KOPT-K1 (cell line): ENCODE measurements around the gene LRP1-AS.

Experiments used
- H3K27ac ChIP-seq: fragments of 200-600 bp; sonication (generic); 2 replicates; pipeline ENCODE4 v1.5.1; 2016; ENCODE audit warnings: antibody characterized with exemption, mild to moderate bottlenecking, low read depth, low read length; ENCODE audit not compliant: poor library complexity, severe bottlenecking
- H3K36me3 ChIP-seq: fragments of 200-600 bp; sonication (generic); 2 replicates; pipeline ENCODE4 v1.5.1; 2017; ENCODE audit warnings: antibody characterized with exemption, mild to moderate bottlenecking, low read length, moderate library complexity; ENCODE audit not compliant: insufficient read depth
- H3K9me3 ChIP-seq: fragments of 200-600 bp; sonication (generic); 2 replicates; pipeline ENCODE4 v1.5.1; 2017; ENCODE audit warnings: antibody characterized with exemption, low read length, mild to moderate bottlenecking; ENCODE audit not compliant: insufficient read depth, poor library complexity, severe bottlenecking

The LRP1-AS gene

DNA sequence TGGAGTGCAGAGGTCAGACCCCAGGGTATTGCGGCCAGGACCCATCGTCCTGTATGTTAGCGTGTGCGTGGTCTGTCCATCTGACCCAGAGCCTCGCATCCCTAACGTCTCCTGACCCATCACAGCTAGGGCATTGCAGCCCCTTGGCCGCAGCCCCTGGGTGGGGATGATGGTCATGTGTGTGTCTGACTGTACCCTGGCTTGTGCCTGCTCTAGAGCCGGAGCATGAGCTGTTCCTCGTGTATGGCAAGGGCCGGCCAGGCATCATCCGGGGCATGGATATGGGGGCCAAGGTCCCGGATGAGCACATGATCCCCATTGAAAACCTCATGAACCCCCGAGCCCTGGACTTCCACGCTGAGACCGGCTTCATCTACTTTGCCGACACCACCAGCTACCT lies 10.8 kb upstream of the LRP1-AS start:
- Histone ChIP-seq H3K27ac (no peak overlapping the region), H3K36me3 (no peaks in the 10 kb centered on the region), H3K9me3 (no peaks in the 10 kb centered on the region)

DNA sequence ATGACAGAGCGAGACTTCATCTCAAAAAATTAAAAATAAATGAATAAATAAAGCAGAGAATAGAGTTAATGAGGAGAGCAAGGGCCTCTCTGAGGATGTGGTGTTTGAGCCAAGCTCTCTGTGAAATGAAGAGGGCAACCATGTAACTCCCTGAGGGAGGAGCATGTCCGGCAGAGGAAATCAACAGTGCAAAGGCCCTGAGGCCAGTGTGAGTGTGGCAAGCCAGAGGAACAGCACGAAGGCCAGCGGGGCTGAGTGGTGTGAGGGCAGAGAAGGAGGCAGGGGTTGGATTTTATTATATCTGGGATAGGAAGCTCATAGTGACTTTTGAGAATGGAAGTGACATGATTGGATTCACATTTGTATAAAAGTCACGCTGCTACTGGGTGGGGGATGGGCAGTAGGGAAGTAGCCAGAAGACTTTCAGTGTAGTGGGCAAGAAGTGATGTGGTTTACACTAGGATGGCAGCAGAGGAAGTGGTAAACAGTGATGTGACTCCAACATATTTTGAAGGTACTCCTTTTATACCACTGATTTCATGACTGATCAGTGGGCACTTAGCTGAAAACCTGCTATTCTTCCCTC lies 10.3 kb upstream of the LRP1-AS start:
- Histone ChIP-seq H3K27ac (no peak overlapping the region), H3K9me3 (no peaks in the 10 kb centered on the region), H3K36me3 (no peaks in the 10 kb centered on the region)

DNA sequence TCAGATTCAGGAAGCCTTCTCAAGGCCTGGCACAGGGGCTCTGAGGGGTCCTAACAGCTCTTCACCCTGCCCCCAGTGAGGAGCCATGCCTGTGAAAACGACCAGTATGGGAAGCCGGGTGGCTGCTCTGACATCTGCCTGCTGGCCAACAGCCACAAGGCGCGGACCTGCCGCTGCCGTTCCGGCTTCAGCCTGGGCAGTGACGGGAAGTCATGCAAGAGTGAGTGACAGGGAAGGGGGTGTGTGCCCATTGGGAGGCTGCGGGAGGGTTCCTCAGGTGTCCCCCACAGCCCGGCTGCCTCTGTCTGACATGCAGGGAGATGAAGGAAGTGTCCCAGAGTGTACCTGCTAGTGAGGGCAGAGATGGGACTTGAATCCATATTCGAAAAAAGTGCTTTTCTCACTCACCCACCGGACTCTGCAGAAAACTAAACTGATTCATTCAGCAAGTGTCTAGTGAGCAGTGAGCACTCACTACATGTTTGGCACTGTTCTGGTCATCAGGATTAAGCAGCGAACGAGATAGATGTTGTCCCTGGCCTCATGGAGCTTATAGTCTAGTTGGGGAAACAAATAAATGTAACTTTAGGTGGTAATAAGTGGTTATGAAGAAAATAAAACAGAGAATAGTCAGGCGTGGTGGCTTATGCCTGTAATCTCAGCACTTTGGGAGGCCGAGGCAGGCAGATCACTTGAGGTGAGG lies 9.4 kb upstream of the LRP1-AS start:
- Histone ChIP-seq H3K27ac (no peak overlapping the region), H3K36me3 (no peaks in the 10 kb centered on the region), H3K9me3 (no peaks in the 10 kb centered on the region)

DNA sequence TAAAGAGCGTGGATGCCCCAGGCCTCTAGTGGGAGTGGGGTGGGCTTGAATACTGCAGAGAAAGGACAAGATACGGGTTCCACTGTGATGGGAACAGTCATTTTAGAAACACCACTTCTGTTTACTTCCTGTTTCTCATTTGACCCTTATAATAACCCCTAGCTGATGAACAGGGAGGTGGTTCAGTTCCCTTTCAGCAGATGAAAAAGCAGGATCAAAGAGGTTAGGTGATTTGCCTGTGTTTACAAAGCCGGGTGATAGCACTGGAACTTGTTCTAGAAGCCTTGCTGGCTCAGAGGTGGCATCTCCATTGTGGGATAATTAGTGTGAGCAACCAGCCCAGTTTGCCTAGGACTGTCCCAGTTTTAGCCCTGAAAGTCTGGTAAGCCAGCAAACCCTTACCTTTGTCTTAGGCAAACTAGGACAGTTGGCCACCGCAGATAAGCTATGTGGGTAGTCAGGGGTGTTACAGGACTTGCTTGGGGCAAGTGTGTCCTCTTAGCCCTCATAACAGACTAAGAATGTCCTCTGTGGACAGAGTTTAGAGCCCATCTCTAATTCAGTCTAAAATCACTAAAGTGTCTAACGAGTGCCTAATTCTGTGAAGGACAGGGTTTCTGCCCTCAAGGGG lies 7.5 kb upstream of the LRP1-AS start:
- Histone ChIP-seq H3K36me3 (no peaks in the 10 kb centered on the region), H3K27ac (no peak overlapping the region), H3K9me3 (no peaks in the 10 kb centered on the region)

DNA sequence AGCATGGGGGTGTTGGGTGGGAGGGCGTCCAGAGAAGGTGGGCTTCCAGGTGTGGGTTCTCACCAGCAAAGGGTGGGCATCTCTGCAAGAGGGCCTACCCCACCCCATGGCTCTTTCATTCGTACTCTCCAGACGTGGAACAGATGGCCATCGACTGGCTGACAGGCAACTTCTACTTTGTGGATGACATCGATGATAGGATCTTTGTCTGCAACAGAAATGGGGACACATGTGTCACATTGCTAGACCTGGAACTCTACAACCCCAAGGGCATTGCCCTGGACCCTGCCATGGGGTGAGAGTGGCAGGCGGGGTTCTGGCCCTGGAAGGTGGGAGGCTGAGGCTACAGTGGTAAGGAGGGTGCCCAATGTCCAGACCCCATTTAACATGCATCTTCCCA lies 6.7 kb upstream of the LRP1-AS start:
- Histone ChIP-seq H3K36me3 (no peaks in the 10 kb centered on the region), H3K27ac (no peak overlapping the region)

DNA sequence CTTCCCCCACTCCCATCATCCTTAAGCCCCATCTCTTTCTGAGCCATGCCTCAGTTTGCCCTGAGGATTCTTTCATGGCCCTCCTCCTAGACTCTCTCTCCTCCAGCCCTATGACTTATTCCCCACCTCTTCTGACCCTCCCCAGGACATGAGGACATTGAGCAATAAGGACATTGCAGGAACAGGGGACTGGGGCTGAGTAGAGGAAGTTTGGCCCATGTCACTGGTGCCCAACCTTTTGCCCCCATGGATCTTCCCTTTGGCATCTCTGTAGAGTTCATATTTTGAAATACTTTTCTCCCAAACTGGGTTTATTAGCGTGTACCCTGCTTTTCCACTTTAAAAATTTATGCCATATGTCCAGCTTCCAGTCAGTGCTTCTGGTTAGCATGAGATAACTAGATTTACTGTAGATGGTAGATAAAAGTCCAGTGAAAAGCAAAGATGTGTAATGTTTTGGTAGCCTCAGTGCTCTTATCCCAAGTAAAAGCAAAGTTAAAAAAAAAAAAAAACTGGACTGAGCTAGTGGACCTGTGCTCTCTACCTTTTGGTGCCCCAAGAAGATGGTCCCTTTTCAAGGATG lies 6.1 kb upstream of the LRP1-AS start:
- Histone ChIP-seq H3K36me3 (no peaks in the 10 kb centered on the region), H3K27ac (no peak overlapping the region)

More for the DNA sequence above, 6.7 kb upstream of the LRP1-AS start:
- H3K9me3 ChIP-seq: no peaks in the 10 kb centered on the region

DNA sequence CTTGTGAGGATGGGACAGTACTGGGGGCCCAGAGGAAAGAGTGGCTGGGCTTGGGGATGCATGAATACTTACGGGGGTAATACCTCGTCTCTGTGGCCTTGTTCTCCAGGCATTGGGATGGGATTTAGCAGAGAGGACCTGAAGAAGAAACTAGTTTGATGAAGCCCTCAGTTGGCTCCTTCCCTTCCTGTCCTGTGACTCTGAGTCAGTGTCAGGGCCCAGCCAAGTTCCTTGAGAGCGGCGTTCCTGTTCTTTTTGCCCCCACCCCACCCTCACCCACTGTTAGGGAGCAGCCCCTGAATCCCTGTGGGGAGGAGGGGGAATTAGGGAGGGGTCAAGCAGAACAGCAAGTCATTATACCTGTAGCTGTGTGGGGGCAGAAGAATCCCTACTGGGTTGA lies 5.2 kb upstream of the LRP1-AS start:
- Histone ChIP-seq H3K27ac (no peak overlapping the region), H3K36me3 (no peaks in the 10 kb centered on the region), H3K9me3 (no peaks in the 10 kb centered on the region)

More for the DNA sequence above, 6.1 kb upstream of the LRP1-AS start:
- H3K9me3 ChIP-seq: no peaks in the 10 kb centered on the region

DNA sequence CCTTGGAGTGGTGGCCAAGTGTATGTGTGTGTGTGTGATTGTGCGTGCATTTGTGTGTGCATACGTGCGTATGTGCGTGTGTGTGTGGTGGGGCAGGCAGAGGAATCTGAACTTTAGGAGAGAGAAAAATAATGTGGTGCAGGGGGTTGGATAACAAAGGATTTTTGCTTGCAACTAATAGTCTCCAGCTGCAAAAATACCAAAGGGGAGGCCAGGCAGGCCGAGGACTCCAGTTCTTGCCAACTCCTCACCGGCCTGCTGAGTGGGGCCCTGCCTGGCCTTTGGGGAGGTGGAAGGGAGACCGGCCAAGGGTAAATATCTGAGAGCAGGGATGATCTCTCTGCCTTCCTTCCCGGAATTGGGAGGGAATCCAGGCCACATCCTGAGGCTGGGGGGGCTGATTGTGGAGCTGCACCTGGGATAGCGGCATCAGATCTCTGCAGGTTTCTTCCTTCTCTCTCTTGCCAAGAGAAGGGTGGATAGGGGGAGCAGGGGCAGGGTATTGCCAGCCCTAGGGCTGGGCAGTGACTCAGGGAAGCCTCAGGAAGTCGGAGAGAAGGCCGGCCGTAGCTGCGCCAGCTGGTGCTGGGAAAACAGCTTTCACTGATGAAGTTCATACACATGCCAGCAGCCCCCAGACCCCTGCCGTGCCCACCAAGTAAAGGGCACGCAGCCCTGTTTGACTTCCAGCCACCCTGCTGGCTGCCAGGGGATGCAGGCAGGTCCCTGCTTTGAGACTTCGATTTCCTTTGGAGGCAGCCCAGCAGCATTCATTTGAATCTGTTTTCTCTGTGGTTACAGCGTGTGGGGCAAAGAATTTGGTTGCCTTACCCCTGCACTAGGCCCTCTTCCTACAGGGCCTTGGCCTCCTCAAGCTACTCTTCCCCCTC lies 4.6 kb upstream of the LRP1-AS start:
- Histone ChIP-seq H3K36me3 (no peaks in the 10 kb centered on the region), H3K27ac (no peak overlapping the region), H3K9me3 (no peaks in the 10 kb centered on the region)

DNA sequence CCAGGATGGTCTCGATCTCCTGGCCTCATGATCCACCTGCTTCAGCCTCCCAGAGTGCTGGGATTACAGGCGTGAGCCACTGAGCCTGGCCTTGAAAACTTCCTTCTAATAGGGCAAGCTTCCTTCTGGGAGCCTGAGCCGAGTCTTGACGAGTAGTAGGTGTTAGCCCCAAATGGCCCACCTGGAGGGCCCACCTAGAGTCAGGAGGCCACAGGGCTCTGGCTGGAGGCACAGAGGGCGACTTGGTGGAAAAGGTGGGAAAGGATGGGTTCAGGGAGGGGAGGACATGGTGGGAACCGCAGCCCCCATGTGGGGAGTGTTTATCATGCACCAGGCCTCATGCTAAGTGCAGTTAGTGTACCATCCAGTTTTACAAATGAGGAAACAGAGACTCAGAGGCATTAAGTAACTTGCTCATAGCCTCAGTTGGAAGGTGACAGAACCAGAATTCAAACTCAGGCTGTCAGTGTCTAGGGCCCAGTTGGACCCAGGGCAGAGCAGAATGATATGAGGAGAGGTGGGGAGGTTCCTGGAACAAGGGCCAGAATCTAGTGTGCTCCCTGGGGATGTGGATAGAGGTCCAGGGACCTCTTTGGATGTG lies 3.1 kb upstream of the LRP1-AS start:
- Histone ChIP-seq H3K27ac (no peak overlapping the region), H3K9me3 (no peaks in the 10 kb centered on the region), H3K36me3 (no peaks in the 10 kb centered on the region)

DNA sequence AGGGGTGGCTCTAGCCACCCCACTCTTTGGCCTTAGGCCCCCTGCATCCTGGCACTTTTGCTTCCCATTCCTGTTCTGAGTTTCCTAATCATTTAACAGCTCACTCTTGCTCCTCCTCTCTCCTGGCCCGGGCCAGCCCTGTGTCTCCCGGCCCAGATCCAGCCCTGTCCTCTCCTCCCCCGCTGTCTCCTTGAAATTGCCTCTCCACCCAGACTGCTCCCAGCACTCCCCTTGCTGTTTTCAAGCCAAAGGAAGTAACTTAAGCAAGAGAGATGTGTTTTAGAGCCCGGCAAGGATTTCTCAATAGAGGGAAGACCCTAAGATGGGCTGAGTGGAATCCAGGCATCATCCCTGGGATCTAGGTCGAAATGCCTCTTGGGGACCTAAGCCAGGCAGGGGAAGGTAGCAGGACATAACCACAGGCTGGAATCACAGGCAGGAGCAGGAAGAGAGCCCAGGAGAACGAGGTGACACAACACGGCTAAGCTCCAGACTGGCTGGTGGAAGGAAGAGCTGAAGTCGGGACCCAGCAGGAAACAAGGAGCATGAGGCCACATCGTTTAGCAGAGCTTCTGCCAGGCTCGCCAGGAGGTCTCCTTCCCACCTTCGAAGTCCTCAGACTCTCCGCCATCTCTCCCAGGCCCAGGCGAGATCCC lies 2.0 kb upstream of the LRP1-AS start:
- Histone ChIP-seq H3K36me3 (no peaks in the 10 kb centered on the region), H3K27ac (no peak overlapping the region), H3K9me3 (no peaks in the 10 kb centered on the region)

DNA sequence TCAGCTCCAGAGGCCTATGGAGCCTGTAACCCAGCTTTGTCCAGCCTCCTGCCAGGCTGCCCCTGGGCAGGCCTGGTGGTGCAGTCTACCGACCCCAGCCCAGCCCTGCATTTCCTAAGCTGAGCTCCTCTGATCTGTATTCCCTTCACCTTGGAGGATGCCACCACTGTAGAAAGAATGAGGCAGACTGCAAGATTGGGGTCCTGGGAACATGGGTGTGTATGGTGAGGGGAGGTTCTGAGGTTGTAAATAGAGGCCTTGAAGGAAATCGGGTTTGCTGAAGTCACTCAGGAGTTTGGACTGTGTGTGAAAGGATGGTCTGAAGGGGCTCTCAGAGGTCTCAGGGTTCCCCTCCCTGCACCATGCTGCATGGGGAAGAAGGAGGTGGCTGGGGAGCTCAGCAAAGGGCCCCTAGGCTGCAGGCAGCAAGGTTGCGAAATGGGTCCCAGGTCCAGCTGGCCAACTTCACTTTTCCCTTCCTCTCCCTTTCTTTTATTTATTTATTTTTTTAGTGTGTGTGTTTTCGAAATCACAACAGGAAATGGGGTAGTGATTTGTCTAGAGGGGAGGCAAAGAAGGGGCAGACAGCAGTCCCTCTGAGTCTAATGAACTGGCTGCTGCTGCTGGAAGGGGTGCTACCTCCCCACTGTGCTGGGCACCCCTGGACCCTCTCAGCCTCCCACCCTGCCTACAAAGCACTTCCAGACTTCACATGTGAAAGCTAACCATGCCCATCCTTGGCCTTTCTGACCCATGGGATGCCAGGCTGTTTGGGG lies 1.2 kb upstream of the LRP1-AS start:
- no peaks in the 10 kb centered on the region for H3K9me3 ChIP-seq
- H3K27ac ChIP-seq: no peak overlapping the region
- H3K36me3 ChIP-seq: no peaks in the 10 kb centered on the region

DNA sequence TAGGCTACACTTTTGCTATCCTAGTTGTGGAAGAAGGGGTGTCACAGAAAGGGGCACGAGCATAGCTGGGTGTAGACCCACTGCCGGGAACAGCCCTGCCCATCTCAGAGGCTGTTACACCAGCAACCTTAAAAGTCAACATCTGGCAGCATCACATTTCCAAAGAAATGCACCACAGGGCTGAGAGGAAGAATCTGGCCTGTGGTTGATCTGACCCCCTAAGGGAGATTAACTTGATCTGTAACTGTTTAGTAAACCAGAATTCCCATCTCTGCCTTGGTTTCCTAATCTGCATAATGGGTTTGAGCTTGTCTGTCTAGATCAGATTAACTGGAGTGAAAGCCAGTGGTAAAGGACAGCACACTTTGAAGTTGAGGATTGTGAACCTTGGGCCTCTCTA lies 1.3 kb downstream of the LRP1-AS start:
- no peaks in the 10 kb centered on the region for H3K36me3 ChIP-seq
- H3K27ac ChIP-seq: no peak overlapping the region
- no peaks in the 10 kb centered on the region for H3K9me3 ChIP-seq

DNA sequence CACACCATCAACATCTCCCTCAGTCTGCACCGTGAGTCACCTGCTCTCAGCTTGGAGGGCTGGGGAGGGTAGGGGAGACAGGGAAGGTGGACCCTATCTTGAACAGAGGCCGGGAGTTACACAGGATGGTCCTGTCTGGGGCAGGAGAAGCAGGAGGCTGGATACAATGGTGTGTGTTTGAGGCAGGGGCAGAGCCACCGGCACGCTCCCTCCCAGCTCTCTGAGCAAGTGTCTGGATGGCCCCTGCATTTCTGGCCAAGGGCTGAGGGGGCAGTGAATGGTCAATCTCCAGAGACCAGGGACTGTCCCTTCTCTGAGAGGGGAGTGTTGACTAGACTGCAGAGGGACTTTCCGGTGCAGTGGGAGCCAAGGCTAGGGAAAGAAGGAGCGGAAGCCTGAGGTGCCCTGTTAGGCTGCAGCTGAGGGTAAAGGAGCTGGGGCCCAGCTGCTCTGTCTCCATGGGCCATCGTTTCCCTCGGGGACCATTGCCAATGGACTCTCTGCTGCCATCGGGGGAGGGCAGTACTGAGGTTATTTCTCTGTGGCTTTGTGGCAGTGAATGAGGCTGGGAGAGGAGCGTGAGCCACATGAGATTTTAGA lies 1.9 kb downstream of the LRP1-AS start:
- no peak overlapping the region for H3K27ac ChIP-seq
- no peaks in the 10 kb centered on the region for H3K9me3 ChIP-seq
- H3K36me3 ChIP-seq: no peaks in the 10 kb centered on the region
